Fibroblast of mammary gland (primary cell): ENCODE data around the gene PAM.

Experiments used
- DNase-seq: peaks from one replicate; pipeline ENCODE4 v3.0.0-alpha.2; 2010; ENCODE audit warnings: low read depth
- H3K4me3 ChIP-seq: 2 replicates; pipeline ENCODE4 v1.5.1; 2011; ENCODE audit warnings: low read depth, mild to moderate bottlenecking, low read length, moderate library complexity; ENCODE audit not compliant: control insufficient read depth
- TF ChIP-seq, protein P1 (sequence below): conservative IDR thresholded peaks from 2 replicates; pipeline ENCODE4 v1.5.1; 2011; ENCODE audit warnings: low read depth, low read length, inconsistent platforms; ENCODE audit not compliant: control insufficient read depth, insufficient read depth

Gene PAM

DNA sequence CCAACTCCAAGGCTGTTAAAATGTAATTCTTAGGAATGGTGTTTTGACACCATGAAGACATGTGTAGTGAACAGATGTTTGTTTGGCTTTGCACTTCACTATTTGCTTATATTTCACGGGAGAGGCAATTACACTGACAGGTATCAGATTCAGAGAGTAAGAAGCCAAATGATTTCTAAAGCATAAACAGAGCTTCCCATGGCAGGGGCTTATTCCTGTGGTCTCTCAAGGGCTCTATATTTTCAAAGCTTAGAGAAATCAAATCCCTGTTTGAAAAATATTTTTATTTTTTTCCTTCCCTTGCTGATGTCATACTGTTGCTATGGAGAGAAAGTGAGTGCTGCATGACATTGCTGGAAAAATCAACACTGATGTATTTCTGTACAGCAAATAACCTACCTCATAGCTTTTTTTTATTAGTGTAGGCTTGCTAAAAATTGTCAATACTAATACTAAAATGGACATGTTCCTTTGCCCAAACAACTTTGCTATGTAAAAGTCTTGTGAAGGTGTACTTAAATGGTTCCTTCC lies 203.4 kb downstream of the PAM start:
- TF ChIP-seq, protein P1, sequence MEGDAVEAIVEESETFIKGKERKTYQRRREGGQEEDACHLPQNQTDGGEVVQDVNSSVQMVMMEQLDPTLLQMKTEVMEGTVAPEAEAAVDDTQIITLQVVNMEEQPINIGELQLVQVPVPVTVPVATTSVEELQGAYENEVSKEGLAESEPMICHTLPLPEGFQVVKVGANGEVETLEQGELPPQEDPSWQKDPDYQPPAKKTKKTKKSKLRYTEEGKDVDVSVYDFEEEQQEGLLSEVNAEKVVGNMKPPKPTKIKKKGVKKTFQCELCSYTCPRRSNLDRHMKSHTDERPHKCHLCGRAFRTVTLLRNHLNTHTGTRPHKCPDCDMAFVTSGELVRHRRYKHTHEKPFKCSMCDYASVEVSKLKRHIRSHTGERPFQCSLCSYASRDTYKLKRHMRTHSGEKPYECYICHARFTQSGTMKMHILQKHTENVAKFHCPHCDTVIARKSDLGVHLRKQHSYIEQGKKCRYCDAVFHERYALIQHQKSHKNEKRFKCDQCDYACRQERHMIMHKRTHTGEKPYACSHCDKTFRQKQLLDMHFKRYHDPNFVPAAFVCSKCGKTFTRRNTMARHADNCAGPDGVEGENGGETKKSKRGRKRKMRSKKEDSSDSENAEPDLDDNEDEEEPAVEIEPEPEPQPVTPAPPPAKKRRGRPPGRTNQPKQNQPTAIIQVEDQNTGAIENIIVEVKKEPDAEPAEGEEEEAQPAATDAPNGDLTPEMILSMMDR, result no peak
- peak; percentile 66 for DNase-seq
- H3K4me3 ChIP-seq, result no peak overlapping the region

DNA sequence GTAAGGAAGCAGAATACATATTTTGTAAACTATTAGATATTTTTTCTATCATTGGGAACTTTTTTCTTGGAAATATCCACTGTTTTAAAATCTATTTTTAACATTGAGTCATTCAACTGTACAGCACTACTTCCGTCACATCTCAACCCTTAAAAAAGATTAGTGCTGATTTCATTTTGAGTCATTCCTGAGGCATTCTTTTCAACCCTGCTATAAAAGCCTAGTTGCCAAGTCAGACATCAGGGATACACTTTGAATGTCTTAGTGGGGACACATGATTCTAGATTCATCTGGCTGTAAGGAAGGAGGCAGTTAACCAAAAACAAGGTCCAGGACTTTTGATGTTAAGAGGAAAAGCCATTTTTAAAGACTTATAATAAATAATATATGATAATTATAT lies 203.9 kb downstream of the PAM start:
- peak; percentile 95 for DNase-seq
- TF ChIP-seq, protein P1, result no peak
- no peak overlapping the region for H3K4me3 ChIP-seq

DNA sequence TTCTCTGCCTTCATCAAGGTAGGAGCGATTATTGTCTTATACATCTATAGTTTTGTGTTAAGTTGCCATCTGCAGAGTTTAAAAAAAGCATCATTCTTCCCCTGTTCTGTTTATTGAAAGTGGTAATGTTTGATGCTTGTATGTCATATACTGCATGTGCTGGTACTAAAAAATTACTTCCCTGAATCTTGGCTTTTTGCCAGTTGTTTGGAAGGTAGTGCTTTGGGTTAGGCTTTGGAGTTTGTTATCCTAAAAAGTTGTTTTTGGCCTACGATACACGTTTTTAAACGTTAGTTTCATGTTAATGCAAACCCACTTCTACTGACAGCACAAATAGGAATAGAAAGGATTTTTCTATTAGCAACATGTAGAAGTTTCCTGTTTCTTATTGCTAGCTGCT lies 206.6 kb downstream of the PAM start:
- DNase-seq, result no peak
- TF ChIP-seq, protein P1, result no peak
- no peak overlapping the region for H3K4me3 ChIP-seq

DNA sequence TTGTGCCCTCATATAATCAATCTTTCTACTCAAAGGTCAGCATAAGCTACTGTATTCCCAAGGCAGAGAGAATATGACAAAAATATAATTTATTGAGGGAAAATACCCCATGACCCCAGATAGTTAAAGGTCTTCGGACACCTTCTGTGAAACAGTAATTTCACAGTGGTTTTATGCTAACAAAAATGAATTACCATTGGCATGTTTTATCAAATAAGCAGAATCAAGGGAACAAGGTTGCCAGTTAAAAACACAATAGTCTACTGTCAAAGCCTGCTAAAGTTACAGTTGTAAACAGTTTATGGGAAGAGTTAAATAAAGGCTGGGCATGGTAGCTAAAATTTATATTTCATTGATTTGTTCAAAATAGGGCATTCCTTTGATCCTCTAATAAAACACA lies 210.5 kb downstream of the PAM start:
- no peak for DNase-seq
- no peak overlapping the region for H3K4me3 ChIP-seq
- TF ChIP-seq, protein P1, result no peak

DNA sequence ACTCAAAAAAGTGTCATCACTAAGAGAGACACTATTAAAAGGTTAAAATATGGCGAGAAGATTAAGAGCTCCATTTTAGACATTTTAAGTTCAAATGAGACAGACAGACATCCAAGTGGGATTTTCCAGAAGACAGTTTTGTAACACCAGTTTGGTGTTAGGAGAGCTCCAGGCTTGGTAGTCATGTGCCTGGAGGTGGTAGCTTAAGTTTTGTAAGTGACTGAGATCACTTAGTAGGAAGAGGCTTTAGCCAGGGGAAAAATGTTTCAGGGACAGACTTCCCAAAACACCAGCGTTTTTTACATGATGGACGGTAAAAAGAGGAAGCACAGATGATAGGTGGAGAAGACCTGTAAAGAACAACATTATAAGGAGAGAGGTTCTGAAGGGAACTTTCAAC lies 214.5 kb downstream of the PAM start:
- TF ChIP-seq, protein P1, result no peak
- no peak for DNase-seq
- H3K4me3 ChIP-seq, result no peak overlapping the region

DNA sequence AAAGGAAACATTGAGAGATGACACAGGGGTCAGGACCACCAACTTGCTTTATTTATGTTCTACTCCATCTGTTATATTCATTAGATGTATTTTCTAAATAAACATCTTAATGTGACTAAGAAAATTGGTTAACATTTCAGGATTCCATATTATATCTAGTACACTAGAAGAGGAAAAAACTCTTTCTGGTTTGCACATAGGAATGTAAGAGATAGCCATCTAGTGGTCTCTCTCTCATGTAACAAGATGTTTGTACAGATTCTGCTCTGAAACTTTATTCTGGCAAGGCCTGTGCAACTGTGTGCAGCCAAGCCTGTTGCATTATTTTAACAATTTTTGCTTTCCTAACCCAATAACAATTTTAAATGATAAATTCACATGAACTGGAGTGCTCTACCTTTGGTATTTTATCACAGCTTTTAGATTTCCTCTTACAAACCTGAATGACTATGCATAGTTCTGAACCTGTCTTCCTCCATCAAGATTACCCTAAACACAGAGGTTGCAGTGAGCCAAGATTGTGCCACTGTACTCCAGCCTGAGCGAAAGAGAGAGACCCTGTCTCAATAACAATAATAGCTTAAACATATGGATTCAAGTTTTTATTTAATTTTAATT lies 216.7 kb downstream of the PAM start:
- no peak overlapping the region for H3K4me3 ChIP-seq
- TF ChIP-seq, protein P1, result peak; percentile 60
- DNase-seq, result peak; percentile 61
